Head of caudate nucleus (tissue), 42 donors: Measurements from ENCODE around the gene HIGD1C.
"Not testable (repeated sequence)": the region's sequence is repeated elsewhere in the genome, so short reads cannot be mapped to it uniquely, and the experiment has no call there.

Source experiments
- DNase-seq, 42 donors: peaks; one replicate each; pipeline versions ENCODE4 v3.0.0 to v3.0.0-alpha.2; 2020 to 2021; ENCODE audit warnings: mixed read lengths in 7 of 42
- intact Hi-C: fragments of 100-400 bp; cut with DNase I; formaldehyde crosslinking; loops from one replicate; pipeline ENCODE4 v1.15.0; 2022

Gene HIGD1C

GRCh38 chr12:50929831-50930230 is 22.5 kb upstream of the HIGD1C start:
- intact Hi-C loops: loop anchor here (10.0 kb wide), 2 partner anchors 55 to 95 kb away; partner anchors contain the start of gene SLC11A2
- no peak for DNase-seq

GRCh38 chr12:50930477-50930876 is 21.9 kb upstream of the HIGD1C start:
- DNase-seq, intact Hi-C loops: not testable (repeated sequence)

- DNase-seq: no peak
- intact Hi-C loops: no loop called here
Measured at GRCh38 chr12:50932787-50933280, 19.5 kb upstream of the HIGD1C start.

- DNase-seq: no peak
- intact Hi-C loops: no loop called here
Measured at GRCh38 chr12:50933459-50934124, 18.8 kb upstream of the HIGD1C start.

- DNase-seq: no peak
- intact Hi-C loops: no loop called here
Measured at GRCh38 chr12:50934371-50934851, 17.9 kb upstream of the HIGD1C start.

GRCh38 chr12:50934981-50935807 is 17.1 kb upstream of the HIGD1C start:
- intact Hi-C loops: no loop called here
- no peak for DNase-seq

GRCh38 chr12:50936821-50937530 is 15.4 kb upstream of the HIGD1C start:
- intact Hi-C loops: no loop called here

GRCh38 chr12:50937653-50938052 is 14.7 kb upstream of the HIGD1C start:
- DNase-seq: no peak
- intact Hi-C loops: no loop called here

More at GRCh38 chr12:50936821-50937530, 15.4 kb upstream of the HIGD1C start:
- no peak for DNase-seq

- no peak for DNase-seq
- intact Hi-C loops: no loop called here
Measured at GRCh38 chr12:50947933-50948626, 4.3 kb upstream of the HIGD1C start.

GRCh38 chr12:50948798-50949197 is 3.5 kb upstream of the HIGD1C start:
- no peak for DNase-seq
- intact Hi-C loops: no loop called here

- intact Hi-C loops: no loop called here
- DNase-seq: no peak
Measured at GRCh38 chr12:50949801-50950302, 2.5 kb upstream of the HIGD1C start.

GRCh38 chr12:50951112-50951511 is 1.2 kb upstream of the HIGD1C start:
- DNase-seq: no peak
- intact Hi-C loops: no loop called here

GRCh38 chr12:50953047-50953446 is 703 bp downstream of the HIGD1C start:
- intact Hi-C loops: no loop called here
- DNase-seq: no peak

GRCh38 chr12:50954789-50955188 is 2.4 kb downstream of the HIGD1C start:
- intact Hi-C loops, DNase-seq: not testable (repeated sequence)

GRCh38 chr12:50955288-50955687 is 2.9 kb downstream of the HIGD1C start:
- intact Hi-C loops: no loop called here

GRCh38 chr12:50955697-50956096 is 3.4 kb downstream of the HIGD1C start:
- intact Hi-C loops: no loop called here
- no peak for DNase-seq

More at GRCh38 chr12:50955288-50955687, 2.9 kb downstream of the HIGD1C start:
- DNase-seq: no peak

- DNase-seq: no peak
- intact Hi-C loops: no loop called here
Measured at GRCh38 chr12:50960130-50960529, 7.8 kb downstream of the HIGD1C start.

GRCh38 chr12:50961708-50962107 is 9.4 kb downstream of the HIGD1C start:
- DNase-seq: no peak

GRCh38 chr12:50964432-50964831 is 12.1 kb downstream of the HIGD1C start:
- DNase-seq: no peak
- intact Hi-C loops: no loop called here

More at GRCh38 chr12:50961708-50962107, 9.4 kb downstream of the HIGD1C start:
- intact Hi-C loops: no loop called here
